Glutamatergic neuron (in vitro differentiated cells): Measurements from ENCODE around the gene STH. TPM values are rescaled to one million over a fixed set of nuclear protein-coding genes. Genes with fewer than 3 reads are reported as not detected.

Source experiments
- DNase-seq: peaks from one replicate; pipeline ENCODE4 v3.0.0; 2022
- H3K27ac Mint-ChIP-seq: one replicate; pipeline ENCODE4 v1.8.0; 2020; ENCODE audit warnings: mild to moderate bottlenecking, mixed read lengths, inconsistent platforms; ENCODE audit not compliant: unreplicated experiment
- H3K27me3 Mint-ChIP-seq: one replicate; pipeline ENCODE4 v1.8.0; 2020; ENCODE audit warnings: mild to moderate bottlenecking, moderate library complexity, mixed read lengths, inconsistent platforms; ENCODE audit not compliant: unreplicated experiment
- H3K36me3 Mint-ChIP-seq: one replicate; pipeline ENCODE4 v1.8.0; 2020; ENCODE audit warnings: mild to moderate bottlenecking, mixed read lengths, inconsistent platforms; ENCODE audit not compliant: unreplicated experiment
- H3K4me1 Mint-ChIP-seq: one replicate; pipeline ENCODE4 v1.8.0; 2020; ENCODE audit warnings: mild to moderate bottlenecking, low read depth, mixed read lengths, inconsistent platforms; ENCODE audit not compliant: unreplicated experiment
- H3K4me3 Mint-ChIP-seq: one replicate; pipeline ENCODE4 v1.8.0; 2020; ENCODE audit warnings: mild to moderate bottlenecking, mixed read lengths, inconsistent platforms; ENCODE audit not compliant: unreplicated experiment
- H3K9me3 Mint-ChIP-seq: one replicate; pipeline ENCODE4 v1.8.0; 2020; ENCODE audit warnings: mild to moderate bottlenecking, moderate library complexity, mixed read lengths, inconsistent platforms; ENCODE audit not compliant: unreplicated experiment
- total RNA-seq: library from RNA; stranded (reverse); fragmentation: NEBNext Ultra II Directional; extraction: Animal tissue kit (Norgen Biotek cat#: 25700); gene quantifications from one replicate; pipeline ENCODE4 v1.2.1, GENCODE V29; 2021; ENCODE audit not compliant: unreplicated experiment
- TF ChIP-seq, protein P1 (sequence below): fragments of 200-600 bp; sonication (generic); IDR thresholded peaks from one replicate; pipeline ENCODE4 v1.5.0; 2021; ENCODE audit not compliant: partially characterized antibody, unreplicated experiment

STH gene
- total RNA-seq, 1 donor from 2014 or later, result 4.1 TPM

DNA sequence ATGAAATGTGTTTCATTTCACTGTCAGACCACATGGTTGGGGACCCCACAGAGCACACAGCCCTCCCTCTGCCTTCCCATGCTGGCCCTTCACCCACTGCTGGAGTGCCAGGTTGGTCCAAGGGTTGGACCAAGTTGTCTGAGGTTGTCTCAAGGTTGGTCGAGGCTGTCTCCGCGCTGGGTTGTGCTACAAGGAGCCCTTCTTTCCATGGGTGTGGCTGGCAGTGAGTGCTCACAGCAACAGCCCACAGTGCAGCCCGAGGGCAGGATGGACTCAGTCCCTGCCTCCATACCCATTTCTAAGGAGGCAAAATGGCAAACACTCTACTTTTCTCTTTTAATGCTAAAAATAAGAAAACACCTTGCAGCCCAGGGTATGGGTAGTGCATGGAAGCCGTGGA is 35.8 kb upstream of the STH start:
- peaks cover 2% of the 10 kb centered on the region for H3K9me3 Mint-ChIP-seq
- H3K36me3 Mint-ChIP-seq, result peaks cover 5% of the 10 kb centered on the region
- no peak overlapping the region for H3K4me3 Mint-ChIP-seq
- TF ChIP-seq, protein P1, sequence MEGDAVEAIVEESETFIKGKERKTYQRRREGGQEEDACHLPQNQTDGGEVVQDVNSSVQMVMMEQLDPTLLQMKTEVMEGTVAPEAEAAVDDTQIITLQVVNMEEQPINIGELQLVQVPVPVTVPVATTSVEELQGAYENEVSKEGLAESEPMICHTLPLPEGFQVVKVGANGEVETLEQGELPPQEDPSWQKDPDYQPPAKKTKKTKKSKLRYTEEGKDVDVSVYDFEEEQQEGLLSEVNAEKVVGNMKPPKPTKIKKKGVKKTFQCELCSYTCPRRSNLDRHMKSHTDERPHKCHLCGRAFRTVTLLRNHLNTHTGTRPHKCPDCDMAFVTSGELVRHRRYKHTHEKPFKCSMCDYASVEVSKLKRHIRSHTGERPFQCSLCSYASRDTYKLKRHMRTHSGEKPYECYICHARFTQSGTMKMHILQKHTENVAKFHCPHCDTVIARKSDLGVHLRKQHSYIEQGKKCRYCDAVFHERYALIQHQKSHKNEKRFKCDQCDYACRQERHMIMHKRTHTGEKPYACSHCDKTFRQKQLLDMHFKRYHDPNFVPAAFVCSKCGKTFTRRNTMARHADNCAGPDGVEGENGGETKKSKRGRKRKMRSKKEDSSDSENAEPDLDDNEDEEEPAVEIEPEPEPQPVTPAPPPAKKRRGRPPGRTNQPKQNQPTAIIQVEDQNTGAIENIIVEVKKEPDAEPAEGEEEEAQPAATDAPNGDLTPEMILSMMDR, result no peak
- H3K27me3 Mint-ChIP-seq, result peaks cover 3% of the 10 kb centered on the region
- DNase-seq, result no peak
- no peaks in the 10 kb centered on the region for H3K4me1 Mint-ChIP-seq
- H3K27ac Mint-ChIP-seq, result no peak overlapping the region

DNA sequence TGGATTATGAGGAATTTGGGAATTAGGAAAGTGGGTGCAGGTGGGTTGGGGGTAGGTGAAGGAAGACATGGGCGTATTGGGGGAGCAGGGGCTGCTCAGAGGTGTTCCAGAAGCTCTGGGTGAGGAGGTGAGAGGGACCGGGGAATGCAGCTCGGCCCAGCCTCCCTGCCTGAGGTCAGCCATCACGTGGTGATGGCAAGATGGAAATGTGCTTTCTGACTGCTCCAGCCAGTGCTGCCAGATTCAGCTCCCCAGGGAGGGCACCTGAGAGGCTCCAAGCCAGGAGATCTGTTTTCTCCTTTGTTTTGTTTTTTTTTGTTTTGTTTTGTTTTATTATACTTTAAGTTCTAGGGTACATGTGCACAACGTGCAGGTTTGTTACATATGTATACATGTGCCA is 35.2 kb upstream of the STH start:
- Mint-ChIP-seq H3K36me3 (peaks cover 5% of the 10 kb centered on the region), H3K27ac (no peak overlapping the region), H3K4me3 (no peak overlapping the region), H3K4me1 (no peaks in the 10 kb centered on the region), H3K9me3 (peaks cover 2% of the 10 kb centered on the region), H3K27me3 (peaks cover 3% of the 10 kb centered on the region)
- DNase-seq, result no peak
- TF ChIP-seq, protein P1, result no peak

DNA sequence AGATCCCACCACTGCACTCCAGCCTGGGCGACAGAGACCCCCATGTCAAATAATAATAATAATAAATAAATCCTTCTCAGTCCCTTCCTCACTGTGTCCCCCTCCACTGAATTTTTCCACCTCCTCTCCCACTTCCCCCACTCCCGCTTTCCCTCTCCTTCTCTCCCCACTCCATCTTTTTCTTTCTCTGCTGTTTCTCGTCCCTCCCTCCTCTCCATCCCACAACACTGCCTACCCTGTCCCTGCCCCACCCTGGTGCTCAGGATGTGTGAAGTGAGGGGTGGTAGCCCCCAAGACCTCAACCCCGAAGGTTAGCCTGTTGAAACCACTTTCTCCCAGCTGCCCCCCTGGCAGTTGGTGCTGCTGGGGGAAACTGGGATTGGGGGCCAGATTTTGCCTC is 34.4 kb upstream of the STH start:
- TF ChIP-seq, protein P1, result no peak
- Mint-ChIP-seq H3K36me3 (peaks cover 8% of the 10 kb centered on the region), H3K4me3 (no peak overlapping the region), H3K4me1 (no peaks in the 10 kb centered on the region), H3K27me3 (peaks cover 5% of the 10 kb centered on the region), H3K9me3 (peaks cover 2% of the 10 kb centered on the region), H3K27ac (no peak overlapping the region)
- no peak for DNase-seq

DNA sequence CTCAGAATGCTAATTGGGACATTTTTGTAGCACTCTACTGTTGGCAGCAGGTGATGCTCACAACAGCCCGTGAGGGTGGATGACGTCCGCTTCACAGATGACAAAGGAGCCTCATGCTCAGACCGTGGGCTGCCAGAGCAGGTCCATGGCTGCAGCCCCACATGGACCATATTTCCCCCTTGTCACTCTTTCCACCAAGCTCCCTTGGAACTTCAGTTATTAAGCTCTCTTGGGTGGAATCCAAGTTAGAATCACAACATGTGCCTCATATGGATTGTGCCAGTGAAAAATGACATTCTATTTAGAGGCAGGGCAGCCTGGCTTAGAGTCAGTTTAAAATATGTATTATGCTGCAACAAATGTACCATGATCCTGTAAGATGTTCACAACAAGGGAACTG is 33.2 kb upstream of the STH start:
- TF ChIP-seq, protein P1, result no peak
- no peak for DNase-seq
- H3K27ac Mint-ChIP-seq, result no peak overlapping the region

GRCh38 chr17:45966606-45967280 is 32.3 kb upstream of the STH start:
- no peak for DNase-seq
- H3K27me3 Mint-ChIP-seq, result peaks cover 8% of the 10 kb centered on the region
- no peaks in the 10 kb centered on the region for H3K4me1 Mint-ChIP-seq
- H3K9me3 Mint-ChIP-seq, result peaks cover 3% of the 10 kb centered on the region
- H3K27ac Mint-ChIP-seq, result no peak overlapping the region
- H3K4me3 Mint-ChIP-seq, result no peak overlapping the region
- peaks cover 12% of the 10 kb centered on the region for H3K36me3 Mint-ChIP-seq
- TF ChIP-seq, protein P1, result no peak

More for the DNA sequence above, 33.2 kb upstream of the STH start:
- H3K36me3 Mint-ChIP-seq, result peaks cover 12% of the 10 kb centered on the region
- no peaks in the 10 kb centered on the region for H3K4me1 Mint-ChIP-seq
- peaks cover 3% of the 10 kb centered on the region for H3K9me3 Mint-ChIP-seq
- H3K4me3 Mint-ChIP-seq, result no peak overlapping the region
- H3K27me3 Mint-ChIP-seq, result peaks cover 8% of the 10 kb centered on the region
